Endodermal cell (in vitro differentiated cells): Measurements from ENCODE around the gene SMARCA2. TPM values are rescaled to one million over a fixed set of nuclear protein-coding genes. Genes with fewer than 3 reads are reported as not detected.

Source experiments
- DNase-seq: peaks from one replicate; pipeline ENCODE4 v3.0.0-alpha.2; 2017
- H3K27ac ChIP-seq: 2 replicates; pipeline ENCODE4 v1.5.1; 2013; ENCODE audit warnings: mild to moderate bottlenecking, low read depth, low read length, moderate library complexity
- H3K27me3 ChIP-seq: 2 replicates; pipeline ENCODE4 v1.6.1; 2013; ENCODE audit warnings: mild to moderate bottlenecking, low read length, moderate library complexity; ENCODE audit not compliant: insufficient read depth, control insufficient read depth, poor library complexity, severe bottlenecking
- H3K36me3 ChIP-seq: 2 replicates; pipeline ENCODE4 v1.7.0; 2013; ENCODE audit warnings: mild to moderate bottlenecking, low read length, moderate library complexity; ENCODE audit not compliant: control insufficient read depth, insufficient read depth
- H3K4me1 ChIP-seq: one replicate; pipeline ENCODE4 v1.7.0; 2013; ENCODE audit warnings: low read length; ENCODE audit not compliant: control insufficient read depth, insufficient read depth
- H3K4me3 ChIP-seq: 2 replicates; pipeline ENCODE4 v1.5.1; 2013; ENCODE audit warnings: mild to moderate bottlenecking, low read length, moderate library complexity
- H3K9ac ChIP-seq: 2 replicates; pipeline ENCODE4 v1.6.1; 2013; ENCODE audit warnings: mild to moderate bottlenecking, low read length, moderate library complexity; ENCODE audit not compliant: poor library complexity, severe bottlenecking; ENCODE audit errors: extremely low read depth
- H3K9me3 ChIP-seq: 2 replicates; pipeline ENCODE4 v1.6.1; 2013; ENCODE audit warnings: mild to moderate bottlenecking, low read length, moderate library complexity; ENCODE audit not compliant: control insufficient read depth
- H3K27ac Mint-ChIP-seq: 2 replicates; pipeline ENCODE4 v1.8.0; 2020; ENCODE audit warnings: mixed read lengths
- H3K27me3 Mint-ChIP-seq: 2 replicates; pipeline ENCODE4 v1.8.0; 2021; ENCODE audit warnings: mild to moderate bottlenecking, mixed read lengths; ENCODE audit not compliant: insufficient read depth
- H3K36me3 Mint-ChIP-seq: 2 replicates; pipeline ENCODE4 v1.8.0; 2020; ENCODE audit warnings: low read depth, mixed read lengths
- H3K4me1 Mint-ChIP-seq: 2 replicates; pipeline ENCODE4 v1.8.0; 2020; ENCODE audit warnings: mixed read lengths
- H3K4me3 Mint-ChIP-seq: 2 replicates; pipeline ENCODE4 v1.8.0; 2020; ENCODE audit warnings: mild to moderate bottlenecking, moderate library complexity, mixed read lengths
- H3K9me3 Mint-ChIP-seq: 2 replicates; pipeline ENCODE4 v1.8.0; 2020; ENCODE audit warnings: mild to moderate bottlenecking, mixed read lengths
- CTCF ChIP-seq: fragments of 200-600 bp; sonication (generic); conservative IDR thresholded peaks from 2 replicates; pipeline ENCODE4 v1.5.0; 2021; ENCODE audit warnings: antibody characterized with exemption, mild to moderate bottlenecking
- WGBS, 2 experiments: methylation state at CpG; one replicate each; pipeline versions ENCODE4 v1.1.5 to v1.1.7; 2013; ENCODE audit warnings: missing lambda C conversion rate in 2 of 2, mixed read lengths in 1 of 2; ENCODE audit not compliant: insufficient coverage in 1 of 2, insufficient read length in 1 of 2; 5-methylcytosine and 5-hydroxymethylcytosine counted together
- total RNA-seq, 2 donors: library from RNA; stranded (reverse); fragmentation: NEBNext Ultra II Directional in 1 of 2; extraction: Animal tissue kit (Norgen Biotek cat#: 25700) in 1 of 2; gene quantifications; 2 replicates in 1 of 2; 3 replicates in 1 of 2; pipeline ENCODE4 v1.2.1, GENCODE V29; 2021

SMARCA2 gene
- total RNA-seq, 2 donors from 2014 or later, result 2.6 to 8.6 TPM

- Histone ChIP-seq H3K27ac (no peak overlapping the region), H3K9ac (no peak overlapping the region), H3K4me1 (no peaks in the 10 kb centered on the region), H3K36me3 (peaks cover 17% of the 10 kb centered on the region), H3K4me3 (no peak overlapping the region), H3K27me3 (no peaks in the 10 kb centered on the region), H3K9me3 (peaks cover 33% of the 10 kb centered on the region)
- H3K27me3 Mint-ChIP-seq, result no peaks in the 10 kb centered on the region
- H3K9me3 Mint-ChIP-seq, result peaks cover 39% of the 10 kb centered on the region
- WGBS, 2 experiments, result 85 to 90% methylated on average over 5 to 7 of the region's 7 CpGs
- H3K4me3 Mint-ChIP-seq, result no peak overlapping the region
- peak; percentile 53 for DNase-seq
- H3K4me1 Mint-ChIP-seq, result peaks cover 2% of the 10 kb centered on the region
- peak; percentile 48 for TF ChIP-seq CTCF
- H3K36me3 Mint-ChIP-seq, result peaks cover 53% of the 10 kb centered on the region
- H3K27ac Mint-ChIP-seq, result no peak overlapping the region
These were observed 185.1 kb downstream of the SMARCA2 start for GRCh38 chr9:2199999-2200796.

- Mint-ChIP-seq H3K36me3 (peaks cover 42% of the 10 kb centered on the region), H3K27ac (no peak overlapping the region), H3K4me3 (no peak overlapping the region), H3K4me1 (peaks cover 17% of the 10 kb centered on the region), H3K9me3 (peaks cover 4% of the 10 kb centered on the region), H3K27me3 (no peaks in the 10 kb centered on the region)
- Histone ChIP-seq H3K9ac (no peak overlapping the region), H3K27me3 (no peaks in the 10 kb centered on the region), H3K4me1 (peaks cover 3% of the 10 kb centered on the region), H3K4me3 (no peak overlapping the region), H3K36me3 (peaks cover 16% of the 10 kb centered on the region), H3K9me3 (peaks cover 15% of the 10 kb centered on the region), H3K27ac (no peak overlapping the region)
- no peak for DNase-seq
- WGBS, 2 experiments, result 87% methylated on average over 4 of the region's 4 CpGs; no CpG with 5 or more reads in 1 of the 2 experiments
- TF ChIP-seq CTCF, result no peak
These were observed 193.3 kb downstream of the SMARCA2 start for GRCh38 chr9:2208465-2208864.

- Mint-ChIP-seq H3K4me3 (no peak overlapping the region), H3K9me3 (no peaks in the 10 kb centered on the region), H3K36me3 (peaks cover 37% of the 10 kb centered on the region), H3K27ac (peak overlapping the region; percentile 14), H3K4me1 (peaks cover 22% of the 10 kb centered on the region), H3K27me3 (no peaks in the 10 kb centered on the region)
- Histone ChIP-seq H3K9ac (no peak overlapping the region), H3K36me3 (peaks cover 16% of the 10 kb centered on the region), H3K27me3 (no peaks in the 10 kb centered on the region), H3K27ac (no peak overlapping the region), H3K4me3 (no peak overlapping the region), H3K4me1 (peaks cover 3% of the 10 kb centered on the region), H3K9me3 (peaks cover 9% of the 10 kb centered on the region)
- DNase-seq, result no peak
- TF ChIP-seq CTCF, result no peak
These were observed 193.8 kb downstream of the SMARCA2 start for GRCh38 chr9:2208991-2209390.
